IMR-90 (cell line): ENCODE results near the gene GSN.

Experiments
- BHLHE40 ChIP-seq: fragments of 150-350 bp; IDR thresholded peaks from 2 replicates; pipeline ENCODE4 v1.6.1; 2016; ENCODE audit warnings: mild to moderate bottlenecking, low read depth, low read length
- CHD1 ChIP-seq: IDR thresholded peaks from 2 replicates; pipeline ENCODE4 v1.6.1; 2012; ENCODE audit warnings: low read depth, low read length, improper control_type of control experiment
- FOS ChIP-seq: fragments of 150-350 bp; IDR thresholded peaks from 2 replicates; pipeline ENCODE4 v1.6.1; 2016; ENCODE audit warnings: low read depth, low read length
- MAZ ChIP-seq: IDR thresholded peaks from 2 replicates; pipeline ENCODE4 v1.6.1; 2012; ENCODE audit warnings: low read depth, mild to moderate bottlenecking, low read length, improper control_type of control experiment, moderate library complexity, borderline replicate concordance
- NFE2L2 ChIP-seq: fragments of 150-350 bp; IDR thresholded peaks from 2 replicates; pipeline ENCODE4 v1.6.1; 2016; ENCODE audit warnings: low read depth, mild to moderate bottlenecking, low read length
- POLR2A ChIP-seq: IDR thresholded peaks from 2 replicates; pipeline ENCODE4 v1.6.1; 2012; ENCODE audit warnings: mild to moderate bottlenecking, low read depth, low read length
- RCOR1 ChIP-seq: IDR thresholded peaks from 2 replicates; pipeline ENCODE4 v1.6.1; 2012; ENCODE audit warnings: mild to moderate bottlenecking, low read length, improper control_type of control experiment; ENCODE audit not compliant: insufficient replicate concordance
- TF ChIP-seq, protein P1 (sequence below): conservative IDR thresholded peaks from 2 replicates; pipeline ENCODE4 v1.5.1; 2012; ENCODE audit warnings: mild to moderate bottlenecking, low read depth, low read length, improper control_type of control experiment
- TF ChIP-seq, protein P2 (sequence below): fragments of 150-350 bp; IDR thresholded peaks from 2 replicates; pipeline ENCODE4 v1.6.1; 2017; ENCODE audit warnings: mild to moderate bottlenecking, antibody characterized with exemption, low read length, low read depth

DNA sequence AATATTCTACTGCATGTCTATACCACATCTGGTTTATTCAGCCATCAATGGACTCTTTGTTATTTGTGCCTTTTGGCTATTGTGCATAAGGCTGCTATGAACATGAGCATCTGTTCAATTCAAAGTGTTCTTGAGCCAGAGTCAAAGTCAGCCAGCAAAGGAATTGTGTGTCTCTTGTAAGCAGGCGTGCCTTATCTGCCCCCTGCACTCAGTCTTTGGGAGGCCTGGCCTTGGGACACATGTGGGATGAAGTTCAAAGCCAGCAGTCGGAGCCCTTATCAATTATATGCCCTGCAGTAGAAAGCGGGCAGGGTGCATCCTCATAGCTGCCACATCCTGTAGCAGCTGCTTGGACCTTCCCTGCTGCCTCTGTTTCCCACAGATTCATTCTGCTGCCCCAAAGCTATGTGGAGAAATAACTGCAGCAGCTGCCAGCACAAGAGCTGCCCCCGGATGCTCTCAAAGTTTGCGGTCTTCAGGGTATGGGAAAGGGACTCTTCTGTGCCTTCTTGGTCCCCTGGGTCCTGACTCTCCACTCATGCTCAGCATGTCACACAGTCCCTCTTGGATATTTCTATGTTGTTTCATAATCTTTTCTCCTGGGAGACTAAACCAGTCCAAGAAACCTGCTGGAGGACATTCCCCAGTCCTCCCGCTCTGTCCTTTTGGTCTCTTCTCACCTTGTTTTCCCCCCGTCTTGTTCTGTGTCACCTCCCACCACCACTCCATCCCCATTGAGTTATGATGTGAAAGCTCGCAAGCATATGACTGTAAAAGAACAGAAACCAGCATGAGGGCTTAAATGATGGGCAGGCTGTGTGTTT lies 66.2 kb downstream of the GSN start:
- TF ChIP-seq, protein P1, sequence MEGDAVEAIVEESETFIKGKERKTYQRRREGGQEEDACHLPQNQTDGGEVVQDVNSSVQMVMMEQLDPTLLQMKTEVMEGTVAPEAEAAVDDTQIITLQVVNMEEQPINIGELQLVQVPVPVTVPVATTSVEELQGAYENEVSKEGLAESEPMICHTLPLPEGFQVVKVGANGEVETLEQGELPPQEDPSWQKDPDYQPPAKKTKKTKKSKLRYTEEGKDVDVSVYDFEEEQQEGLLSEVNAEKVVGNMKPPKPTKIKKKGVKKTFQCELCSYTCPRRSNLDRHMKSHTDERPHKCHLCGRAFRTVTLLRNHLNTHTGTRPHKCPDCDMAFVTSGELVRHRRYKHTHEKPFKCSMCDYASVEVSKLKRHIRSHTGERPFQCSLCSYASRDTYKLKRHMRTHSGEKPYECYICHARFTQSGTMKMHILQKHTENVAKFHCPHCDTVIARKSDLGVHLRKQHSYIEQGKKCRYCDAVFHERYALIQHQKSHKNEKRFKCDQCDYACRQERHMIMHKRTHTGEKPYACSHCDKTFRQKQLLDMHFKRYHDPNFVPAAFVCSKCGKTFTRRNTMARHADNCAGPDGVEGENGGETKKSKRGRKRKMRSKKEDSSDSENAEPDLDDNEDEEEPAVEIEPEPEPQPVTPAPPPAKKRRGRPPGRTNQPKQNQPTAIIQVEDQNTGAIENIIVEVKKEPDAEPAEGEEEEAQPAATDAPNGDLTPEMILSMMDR: no peak
- TF ChIP-seq MAZ (no peak), POLR2A (no peak), NFE2L2 (no peak), FOS (no peak), CHD1 (no peak), BHLHE40 (no peak), RCOR1 (no peak)
- TF ChIP-seq, protein P2, sequence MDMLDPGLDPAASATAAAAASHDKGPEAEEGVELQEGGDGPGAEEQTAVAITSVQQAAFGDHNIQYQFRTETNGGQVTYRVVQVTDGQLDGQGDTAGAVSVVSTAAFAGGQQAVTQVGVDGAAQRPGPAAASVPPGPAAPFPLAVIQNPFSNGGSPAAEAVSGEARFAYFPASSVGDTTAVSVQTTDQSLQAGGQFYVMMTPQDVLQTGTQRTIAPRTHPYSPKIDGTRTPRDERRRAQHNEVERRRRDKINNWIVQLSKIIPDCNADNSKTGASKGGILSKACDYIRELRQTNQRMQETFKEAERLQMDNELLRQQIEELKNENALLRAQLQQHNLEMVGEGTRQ: no peak
